ENCODE measurements around the gene TGFA.

TGFA gene

GRCh38 chr2:70461981-70462876 is 91.4 kb downstream of the TGFA start:
- DNase-seq, result no peak

- DNase-seq, result no peak
These were observed 92.2 kb downstream of the TGFA start for GRCh38 chr2:70461414-70461813.

GRCh38 chr2:70460333-70460732 is 93.3 kb downstream of the TGFA start:
- DNase-seq, result no peak

GRCh38 chr2:70458661-70459060 is 95.0 kb downstream of the TGFA start:
- no peak for DNase-seq

- DNase-seq, result no peak
These were observed 96.8 kb downstream of the TGFA start for GRCh38 chr2:70456585-70457495.

GRCh38 chr2:70454936-70455544 is 98.6 kb downstream of the TGFA start:
- no peak for DNase-seq

- DNase-seq, result no peak
These were observed 102.9 kb downstream of the TGFA start for GRCh38 chr2:70450641-70451250.

- no peak for DNase-seq
These were observed 105.6 kb downstream of the TGFA start for GRCh38 chr2:70448041-70448440.

GRCh38 chr2:70443726-70444125 is 109.9 kb downstream of the TGFA start:
- DNase-seq, result no peak

- no peak for DNase-seq
These were observed 110.6 kb downstream of the TGFA start for GRCh38 chr2:70443078-70443465.

GRCh38 chr2:70442301-70443077 is 111.1 kb downstream of the TGFA start:
- DNase-seq, result no peak

- no peak for DNase-seq
These were observed 113.0 kb downstream of the TGFA start for GRCh38 chr2:70440621-70441020.

- no peak for DNase-seq
These were observed 118.5 kb downstream of the TGFA start for GRCh38 chr2:70435138-70435537.

- DNase-seq, result no peak
These were observed 120.3 kb downstream of the TGFA start for GRCh38 chr2:70433315-70433714.

- no peak for DNase-seq
These were observed 121.8 kb downstream of the TGFA start for GRCh38 chr2:70431716-70432347.

GRCh38 chr2:70426341-70426740 is 127.3 kb downstream of the TGFA start:
- DNase-seq, result no peak

- DNase-seq, result no peak
These were observed 127.8 kb downstream of the TGFA start for GRCh38 chr2:70425682-70426301.

- no peak for DNase-seq
These were observed 132.9 kb downstream of the TGFA start for GRCh38 chr2:70420740-70421139.

GRCh38 chr2:70420143-70420542 is 133.5 kb downstream of the TGFA start:
- DNase-seq, result no peak

GRCh38 chr2:70418514-70418913 is 135.1 kb downstream of the TGFA start:
- no peak for DNase-seq

GRCh38 chr2:70417011-70417410 is 136.6 kb downstream of the TGFA start:
- DNase-seq, result no peak
